IMR-90 (cell line): ENCODE data around the gene TTC7B.

Experiments used
- CEBPB ChIP-seq: IDR thresholded peaks from 2 replicates; pipeline ENCODE4 v1.6.1; 2012; ENCODE audit warnings: low read depth, low read length, improper control_type of control experiment
- CHD1 ChIP-seq: IDR thresholded peaks from 2 replicates; pipeline ENCODE4 v1.6.1; 2012; ENCODE audit warnings: low read depth, low read length, improper control_type of control experiment
- CTCF ChIP-seq: conservative IDR thresholded peaks from 2 replicates; pipeline ENCODE4 v1.5.1; 2012; ENCODE audit warnings: mild to moderate bottlenecking, low read depth, low read length, improper control_type of control experiment
- ELK1 ChIP-seq: fragments of 150-350 bp; IDR thresholded peaks from 2 replicates; pipeline ENCODE4 v1.6.1; 2016; ENCODE audit warnings: low read depth, mild to moderate bottlenecking, low read length, moderate library complexity, borderline replicate concordance
- MXI1 ChIP-seq: IDR thresholded peaks from 2 replicates; pipeline ENCODE4 v1.6.1; 2012; ENCODE audit warnings: low read depth, mild to moderate bottlenecking, low read length, moderate library complexity, borderline replicate concordance
- POLR2A ChIP-seq: IDR thresholded peaks from 2 replicates; pipeline ENCODE4 v1.6.1; 2012; ENCODE audit warnings: mild to moderate bottlenecking, low read depth, low read length
- RAD21 ChIP-seq: IDR thresholded peaks from 2 replicates; pipeline ENCODE4 v1.6.1; 2012; ENCODE audit warnings: low read length, improper control_type of control experiment
- RCOR1 ChIP-seq: IDR thresholded peaks from 2 replicates; pipeline ENCODE4 v1.6.1; 2012; ENCODE audit warnings: mild to moderate bottlenecking, low read length, improper control_type of control experiment; ENCODE audit not compliant: insufficient replicate concordance
- USF2 ChIP-seq: fragments of 150-350 bp; IDR thresholded peaks from 2 replicates; pipeline ENCODE4 v1.6.1; 2017; ENCODE audit warnings: mild to moderate bottlenecking, antibody characterized with exemption, low read length, low read depth

GRCh38 chr14:90545382-90545781 lies 270.8 kb downstream of the TTC7B start:
- TF ChIP-seq CTCF (no peak), MXI1 (no peak), RCOR1 (no peak), CEBPB (no peak), POLR2A (no peak), RAD21 (no peak), ELK1 (no peak), CHD1 (no peak), USF2 (no peak)
